ENCODE data around the gene FRMD1.

FRMD1 gene

GRCh38 chr6:168017629-168018028 is 61.4 kb downstream of the FRMD1 start:
- peaks cover 3% of the 10 kb centered on the region; the same call in 1 of the 2 replicates for H3K9me3 ChIP-seq (ENCODE audit: insufficient read depth, low read depth, low read length)
- no peaks in the 10 kb centered on the region for H3K27me3 ChIP-seq (ENCODE audit: insufficient read depth, low read length)
- no peaks in the 10 kb centered on the region for H3K4me1 ChIP-seq (ENCODE audit: insufficient read depth, low read length)
- no peak overlapping the region for H3K4me3 ChIP-seq (ENCODE audit: low read length)
- no peak overlapping the region for H3K9ac ChIP-seq (ENCODE audit: low read depth, low read length)
- no peaks in the 10 kb centered on the region for H3K36me3 ChIP-seq (ENCODE audit: insufficient read depth, low read length)
- H3K27ac ChIP-seq (ENCODE audit: low read depth, low read length) = no peak overlapping the region
- 91% methylated on average over 11 of the region's 11 CpGs for WGBS

- peaks cover 7% of the 10 kb centered on the region; the same call in 1 of the 2 replicates for H3K9me3 ChIP-seq (ENCODE audit: insufficient read depth, low read depth, low read length)
- H3K4me1 ChIP-seq (ENCODE audit: insufficient read depth, low read length) = no peaks in the 10 kb centered on the region
- no peak overlapping the region for H3K27ac ChIP-seq (ENCODE audit: low read depth, low read length)
- no peak overlapping the region for H3K9ac ChIP-seq (ENCODE audit: low read depth, low read length)
- 74% methylated on average over 18 of the region's 18 CpGs for WGBS
- H3K27me3 ChIP-seq (ENCODE audit: insufficient read depth, low read length) = no peaks in the 10 kb centered on the region
- no peaks in the 10 kb centered on the region for H3K36me3 ChIP-seq (ENCODE audit: insufficient read depth, low read length)
- H3K4me3 ChIP-seq (ENCODE audit: low read length) = no peak overlapping the region
These were observed 62.1 kb downstream of the FRMD1 start for GRCh38 chr6:168016721-168017525.

DNA sequence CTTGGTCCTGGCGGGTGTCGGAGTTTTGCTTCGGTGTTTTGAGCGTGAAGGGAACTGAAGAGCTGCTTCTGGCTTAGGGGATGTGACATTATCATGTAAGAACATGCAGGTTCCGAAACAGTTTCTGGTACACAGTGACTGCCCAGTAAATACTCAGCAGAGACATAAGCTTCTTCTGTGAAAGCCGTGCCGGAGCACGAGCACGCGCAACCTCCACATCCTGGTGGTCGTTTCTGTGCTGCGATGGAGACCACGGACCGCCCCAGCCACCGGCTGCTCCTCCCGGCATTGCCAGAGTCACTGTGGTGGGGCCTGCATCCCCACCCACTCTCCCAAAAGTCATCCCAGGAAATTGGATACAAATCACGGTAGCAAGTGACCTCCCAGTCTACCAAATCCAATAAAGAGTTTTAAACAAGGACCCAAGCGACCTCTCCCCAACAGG is 62.8 kb downstream of the FRMD1 start:
- Histone ChIP-seq H3K4me3 (ENCODE audit: low read length) (no peak overlapping the region), H3K9me3 (ENCODE audit: insufficient read depth, low read depth, low read length) (peaks cover 14% of the 10 kb centered on the region; the same call in 1 of the 2 replicates), H3K27me3 (ENCODE audit: insufficient read depth, low read length) (no peaks in the 10 kb centered on the region), H3K4me1 (ENCODE audit: insufficient read depth, low read length) (no peaks in the 10 kb centered on the region), H3K36me3 (ENCODE audit: insufficient read depth, low read length) (no peaks in the 10 kb centered on the region), H3K9ac (ENCODE audit: low read depth, low read length) (no peak overlapping the region), H3K27ac (ENCODE audit: low read depth, low read length) (no peak overlapping the region)
- 91% methylated on average over 18 of the region's 18 CpGs for WGBS

- Histone ChIP-seq H3K36me3 (ENCODE audit: insufficient read depth, low read length) (no peaks in the 10 kb centered on the region), H3K9ac (ENCODE audit: low read depth, low read length) (no peak overlapping the region), H3K9me3 (ENCODE audit: insufficient read depth, low read depth, low read length) (peaks cover 20% of the 10 kb centered on the region), H3K4me1 (ENCODE audit: insufficient read depth, low read length) (no peaks in the 10 kb centered on the region), H3K27ac (ENCODE audit: low read depth, low read length) (no peak overlapping the region), H3K27me3 (ENCODE audit: insufficient read depth, low read length) (no peaks in the 10 kb centered on the region), H3K4me3 (ENCODE audit: low read length) (no peak overlapping the region)
- WGBS = 91% methylated on average over 14 of the region's 14 CpGs
These were observed 63.4 kb downstream of the FRMD1 start for GRCh38 chr6:168015482-168016175.

- H3K27ac ChIP-seq (ENCODE audit: low read depth, low read length) = no peak overlapping the region
- no peaks in the 10 kb centered on the region for H3K36me3 ChIP-seq (ENCODE audit: insufficient read depth, low read length)
- no peak overlapping the region for H3K9ac ChIP-seq (ENCODE audit: low read depth, low read length)
- WGBS = 91% methylated on average over 3 of the region's 4 CpGs
- no peaks in the 10 kb centered on the region for H3K4me1 ChIP-seq (ENCODE audit: insufficient read depth, low read length)
- H3K9me3 ChIP-seq (ENCODE audit: insufficient read depth, low read depth, low read length) = peaks cover 24% of the 10 kb centered on the region
- no peaks in the 10 kb centered on the region for H3K27me3 ChIP-seq (ENCODE audit: insufficient read depth, low read length)
- no peak overlapping the region for H3K4me3 ChIP-seq (ENCODE audit: low read length)
These were observed 64.0 kb downstream of the FRMD1 start for GRCh38 chr6:168015009-168015408.

GRCh38 chr6:168014428-168014827 is 64.6 kb downstream of the FRMD1 start:
- WGBS = 83% methylated on average over 6 of the region's 6 CpGs

DNA sequence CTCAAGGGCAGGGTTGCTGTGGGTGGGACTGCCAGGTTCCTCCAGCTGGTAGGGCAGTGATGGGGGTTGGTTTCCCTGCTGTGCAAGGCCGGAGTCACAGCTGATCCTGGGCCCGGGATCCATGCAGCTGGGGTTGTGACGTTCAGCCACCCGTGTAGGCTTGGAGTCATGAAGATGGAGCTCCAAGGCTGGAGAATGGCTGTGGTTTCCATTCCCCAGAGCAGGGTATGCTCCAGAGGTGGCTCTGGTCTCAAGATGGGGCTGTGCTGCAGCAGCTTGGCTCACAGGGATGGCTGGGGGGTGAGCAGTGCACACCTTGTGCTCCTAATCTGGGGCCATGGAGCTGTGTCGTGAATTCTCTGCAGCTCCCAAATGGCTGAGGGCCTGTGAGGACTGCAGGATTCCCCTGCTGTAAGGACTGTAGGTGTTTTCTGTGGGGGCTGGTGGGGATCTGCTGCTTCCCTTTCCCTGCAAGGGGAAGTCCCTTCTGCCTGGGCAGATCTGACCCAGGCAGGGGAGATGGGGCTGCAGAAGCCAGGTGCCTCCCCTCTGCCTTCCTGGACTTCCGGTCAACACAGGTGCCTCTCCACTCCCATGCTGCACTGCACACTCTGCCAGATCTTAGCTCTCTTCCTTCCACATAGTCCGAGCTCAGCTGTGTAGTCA is 65.6 kb downstream of the FRMD1 start:
- WGBS = 82% methylated on average over 7 of the region's 7 CpGs
- Histone ChIP-seq H3K4me3 (ENCODE audit: low read length) (no peak overlapping the region), H3K9ac (ENCODE audit: low read depth, low read length) (no peak overlapping the region), H3K36me3 (ENCODE audit: insufficient read depth, low read length) (no peaks in the 10 kb centered on the region), H3K4me1 (ENCODE audit: insufficient read depth, low read length) (no peaks in the 10 kb centered on the region), H3K27me3 (ENCODE audit: insufficient read depth, low read length) (no peaks in the 10 kb centered on the region), H3K9me3 (ENCODE audit: insufficient read depth, low read depth, low read length) (peaks cover 26% of the 10 kb centered on the region), H3K27ac (ENCODE audit: low read depth, low read length) (no peak overlapping the region)

More at GRCh38 chr6:168014428-168014827, 64.6 kb downstream of the FRMD1 start:
- no peak overlapping the region for H3K4me3 ChIP-seq (ENCODE audit: low read length)
- H3K36me3 ChIP-seq (ENCODE audit: insufficient read depth, low read length) = no peaks in the 10 kb centered on the region
- H3K4me1 ChIP-seq (ENCODE audit: insufficient read depth, low read length) = no peaks in the 10 kb centered on the region
- H3K27me3 ChIP-seq (ENCODE audit: insufficient read depth, low read length) = no peaks in the 10 kb centered on the region
- H3K9ac ChIP-seq (ENCODE audit: low read depth, low read length) = no peak overlapping the region
- no peak overlapping the region for H3K27ac ChIP-seq (ENCODE audit: low read depth, low read length)
- H3K9me3 ChIP-seq (ENCODE audit: insufficient read depth, low read depth, low read length) = peaks cover 24% of the 10 kb centered on the region

- no peaks in the 10 kb centered on the region for H3K36me3 ChIP-seq (ENCODE audit: insufficient read depth, low read length)
These were observed 66.4 kb downstream of the FRMD1 start for GRCh38 chr6:168012431-168013249.

GRCh38 chr6:168011291-168011690 is 67.7 kb downstream of the FRMD1 start:
- Histone ChIP-seq H3K27ac (ENCODE audit: low read depth, low read length) (no peak overlapping the region), H3K4me1 (ENCODE audit: insufficient read depth, low read length) (no peaks in the 10 kb centered on the region), H3K9me3 (ENCODE audit: insufficient read depth, low read depth, low read length) (peaks cover 26% of the 10 kb centered on the region), H3K9ac (ENCODE audit: low read depth, low read length) (no peak overlapping the region), H3K27me3 (ENCODE audit: insufficient read depth, low read length) (no peaks in the 10 kb centered on the region), H3K4me3 (ENCODE audit: low read length) (no peak overlapping the region), H3K36me3 (ENCODE audit: insufficient read depth, low read length) (no peaks in the 10 kb centered on the region)
- 80% methylated on average over 1 of the region's 1 CpG for WGBS

More at GRCh38 chr6:168012431-168013249, 66.4 kb downstream of the FRMD1 start:
- no peak overlapping the region for H3K4me3 ChIP-seq (ENCODE audit: low read length)
- WGBS = 82% methylated on average over 13 of the region's 13 CpGs
- H3K27me3 ChIP-seq (ENCODE audit: insufficient read depth, low read length) = no peaks in the 10 kb centered on the region
- H3K9me3 ChIP-seq (ENCODE audit: insufficient read depth, low read depth, low read length) = peaks cover 26% of the 10 kb centered on the region
- no peak overlapping the region for H3K27ac ChIP-seq (ENCODE audit: low read depth, low read length)
- no peaks in the 10 kb centered on the region for H3K4me1 ChIP-seq (ENCODE audit: insufficient read depth, low read length)
- H3K9ac ChIP-seq (ENCODE audit: low read depth, low read length) = no peak overlapping the region

GRCh38 chr6:168009331-168009730 is 69.7 kb downstream of the FRMD1 start:
- Histone ChIP-seq H3K36me3 (ENCODE audit: insufficient read depth, low read length) (no peaks in the 10 kb centered on the region), H3K27ac (ENCODE audit: low read depth, low read length) (no peak overlapping the region), H3K9ac (ENCODE audit: low read depth, low read length) (no peak overlapping the region), H3K9me3 (ENCODE audit: insufficient read depth, low read depth, low read length) (peaks cover 23% of the 10 kb centered on the region), H3K4me1 (ENCODE audit: insufficient read depth, low read length) (no peaks in the 10 kb centered on the region), H3K4me3 (ENCODE audit: low read length) (no peak overlapping the region), H3K27me3 (ENCODE audit: insufficient read depth, low read length) (no peaks in the 10 kb centered on the region)
- 92% methylated on average over 3 of the region's 3 CpGs for WGBS

All from HUES64 (cell line).